Tibial nerve (tissue), 3 donors: ENCODE measurements around the gene MTRF1.

Source experiments
- CTCF ChIP-seq, 5 experiments: fragments of 200-600 bp in 3 of 5; fragments of 450-650 bp in 2 of 5; sonication (generic) in 3 of 5; IDR thresholded peaks; one replicate each; pipeline ENCODE4 v1.5.1; 2016 to 2019; ENCODE audit warnings: antibody characterized with exemption in 5 of 5, mild to moderate bottlenecking in 3 of 5, moderate library complexity in 2 of 5
- POLR2A ChIP-seq, 2 donors: fragments of 450-650 bp; IDR thresholded peaks; one replicate each; pipeline ENCODE4 v1.6.1; 2017; ENCODE audit warnings: antibody characterized with exemption in 2 of 2, mild to moderate bottlenecking in 2 of 2, moderate library complexity in 2 of 2

DNA sequence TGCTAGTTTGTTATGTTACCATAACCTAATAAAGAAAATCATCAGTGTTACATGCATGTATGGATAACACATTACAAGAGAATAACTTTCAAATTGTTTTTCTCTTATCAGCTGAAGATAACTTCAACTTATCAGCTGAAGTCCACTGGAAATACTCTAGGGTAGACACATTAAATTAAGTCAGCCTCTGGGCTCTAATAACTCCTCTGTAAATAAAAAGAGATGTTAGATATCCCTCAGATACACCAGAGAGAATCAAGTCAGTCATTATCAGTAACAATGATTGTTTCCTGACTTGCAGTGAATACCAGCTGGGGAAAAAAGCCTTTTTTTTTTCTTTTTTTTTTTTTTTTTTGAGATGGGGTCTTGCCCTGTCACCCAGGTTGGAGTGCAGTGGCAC, 67.4 kb downstream of the MTRF1 start:
- TF ChIP-seq CTCF (IDR thresholded peaks at IDR 0.05) = no peak
- TF ChIP-seq POLR2A (IDR thresholded peaks at IDR 0.05) = no peak
